ENCODE data around the gene NOTCH2. TPM values are rescaled to one million over a fixed set of nuclear protein-coding genes. Genes with fewer than 3 reads are reported as not detected.

Gene NOTCH2
- total and polyA plus RNA-seq, 8 donors = 6.7 to 89.4 (median 45.7) TPM

GRCh38 chr1:119882132-119883049 lies 187.1 kb downstream of the NOTCH2 start:
- TF ChIP-seq, protein P1, sequence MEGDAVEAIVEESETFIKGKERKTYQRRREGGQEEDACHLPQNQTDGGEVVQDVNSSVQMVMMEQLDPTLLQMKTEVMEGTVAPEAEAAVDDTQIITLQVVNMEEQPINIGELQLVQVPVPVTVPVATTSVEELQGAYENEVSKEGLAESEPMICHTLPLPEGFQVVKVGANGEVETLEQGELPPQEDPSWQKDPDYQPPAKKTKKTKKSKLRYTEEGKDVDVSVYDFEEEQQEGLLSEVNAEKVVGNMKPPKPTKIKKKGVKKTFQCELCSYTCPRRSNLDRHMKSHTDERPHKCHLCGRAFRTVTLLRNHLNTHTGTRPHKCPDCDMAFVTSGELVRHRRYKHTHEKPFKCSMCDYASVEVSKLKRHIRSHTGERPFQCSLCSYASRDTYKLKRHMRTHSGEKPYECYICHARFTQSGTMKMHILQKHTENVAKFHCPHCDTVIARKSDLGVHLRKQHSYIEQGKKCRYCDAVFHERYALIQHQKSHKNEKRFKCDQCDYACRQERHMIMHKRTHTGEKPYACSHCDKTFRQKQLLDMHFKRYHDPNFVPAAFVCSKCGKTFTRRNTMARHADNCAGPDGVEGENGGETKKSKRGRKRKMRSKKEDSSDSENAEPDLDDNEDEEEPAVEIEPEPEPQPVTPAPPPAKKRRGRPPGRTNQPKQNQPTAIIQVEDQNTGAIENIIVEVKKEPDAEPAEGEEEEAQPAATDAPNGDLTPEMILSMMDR (IDR thresholded peaks at IDR 0.05) = no peak
- no peak overlapping the region for H3K27ac ChIP-seq
- H3K27me3 ChIP-seq = no peaks in the 10 kb centered on the region
- no peaks in the 10 kb centered on the region for H3K4me1 ChIP-seq
- FAIRE-seq = no peak
- no peaks in the 10 kb centered on the region for H3K36me3 ChIP-seq
- 71 to 85% methylated on average over 5 of the region's 5 CpGs for WGBS, 2 donors
- no peak for DNase-seq
- intact Hi-C loops (cut with DNase I) = no loop called here
- no peaks in the 10 kb centered on the region for H3K9me3 ChIP-seq
- H3K4me3 ChIP-seq = no peak overlapping the region
- no peak for ATAC-seq

GRCh38 chr1:119879510-119880434 lies 189.7 kb downstream of the NOTCH2 start:
- ATAC-seq (no peak), FAIRE-seq (no peak), DNase-seq (no peak)
- H3K27ac ChIP-seq = no peak overlapping the region
- intact Hi-C loops (cut with DNase I) = loop anchor here in 2 of 3 donors (10.0 kb wide), 2 partner anchors 85 to 135 kb away; no protein-coding TSS in a partner anchor
- TF ChIP-seq, protein P1 (IDR thresholded peaks at IDR 0.05) = no peak
- no peak overlapping the region for H3K4me3 ChIP-seq
- H3K9me3 ChIP-seq = no peaks in the 10 kb centered on the region
- no peaks in the 10 kb centered on the region for H3K4me1 ChIP-seq
- no peaks in the 10 kb centered on the region for H3K36me3 ChIP-seq
- 76 to 83% methylated on average over 12 of the region's 12 CpGs for WGBS, 2 donors
- no peaks in the 10 kb centered on the region for H3K27me3 ChIP-seq

DNA sequence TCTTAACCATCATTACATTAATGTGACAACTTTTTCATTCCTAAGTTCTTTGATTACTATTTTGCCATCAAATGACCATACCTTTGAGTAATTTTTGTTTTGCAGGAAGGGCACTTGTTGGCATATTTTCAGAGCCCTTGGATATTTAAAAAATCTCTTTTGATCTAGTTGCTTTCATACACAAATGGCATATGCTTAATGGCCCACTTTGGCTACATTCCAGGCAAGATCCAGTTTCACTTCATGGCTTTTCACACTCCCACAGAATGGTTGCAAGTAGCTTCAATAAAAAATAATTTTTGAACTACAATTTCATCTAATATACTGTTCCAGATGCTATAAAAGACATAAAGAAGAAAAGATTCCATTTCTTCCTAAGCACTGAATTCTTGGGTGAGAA lies 191.3 kb downstream of the NOTCH2 start:
- Histone ChIP-seq H3K4me1 (no peaks in the 10 kb centered on the region), H3K9me3 (no peaks in the 10 kb centered on the region), H3K4me3 (no peak overlapping the region), H3K27ac (no peak overlapping the region), H3K27me3 (no peaks in the 10 kb centered on the region), H3K36me3 (no peaks in the 10 kb centered on the region)
- TF ChIP-seq, protein P1 (IDR thresholded peaks at IDR 0.05) = no peak
- intact Hi-C loops (cut with DNase I) = loop anchor here in 2 of 3 donors (10.0 kb wide), 2 partner anchors 87 to 133 kb away; no protein-coding TSS in a partner anchor
- FAIRE-seq (no peak), DNase-seq (no peak), ATAC-seq (no peak)

- Histone ChIP-seq H3K27me3 (no peaks in the 10 kb centered on the region), H3K4me3 (no peak overlapping the region), H3K9me3 (no peaks in the 10 kb centered on the region), H3K4me1 (no peaks in the 10 kb centered on the region), H3K27ac (no peak overlapping the region), H3K36me3 (no peaks in the 10 kb centered on the region)
- TF ChIP-seq, protein P1 (IDR thresholded peaks at IDR 0.05) = no peak
- FAIRE-seq (no peak), ATAC-seq (no peak), DNase-seq (no peak)
- 58 to 59% methylated on average over 2 of the region's 2 CpGs for WGBS, 2 donors
- intact Hi-C loops (cut with DNase I) = loop anchor here in 2 of 3 donors (10.0 kb wide), 2 partner anchors 91 to 129 kb away; no protein-coding TSS in a partner anchor
Observed at GRCh38 chr1:119874186-119874585, 195.3 kb downstream of the NOTCH2 start.
